A549 (cell line): ENCODE data around the gene POLE.

Experiments used
- CEBPB ChIP-seq, 2 experiments: fragments of >200 bp in 1 of 2; sonication (Bioruptor Twin) in 1 of 2; formaldehyde crosslinking in 1 of 2; IDR thresholded peaks; 2 replicates each; pipeline ENCODE4 v1.6.1; 2012 to 2016
- CTCF ChIP-seq: fragments of >200 bp; sonication (Bioruptor Twin); formaldehyde crosslinking; IDR thresholded peaks from 3 replicates; pipeline ENCODE4 v1.5.1; 2016
- POLR2A ChIP-seq: IDR thresholded peaks from 2 replicates; pipeline ENCODE4 v1.6.1; 2012; ENCODE audit warnings: mild to moderate bottlenecking, low read length
- RCOR1 ChIP-seq: fragments of 150-350 bp; IDR thresholded peaks from 2 replicates; pipeline ENCODE4 v1.6.1; 2014; ENCODE audit warnings: antibody characterized with exemption, low read length, low read depth

GRCh38 chr12:132668191-132669088 is 18.7 kb downstream of the POLE start:
- TF ChIP-seq CTCF (no peak), RCOR1 (no peak), CEBPB (IDR thresholded peaks at IDR 0.05) (no peak), POLR2A (no peak)
